Activated T-cell treated with anti-CD3 and anti-CD28 coated beads for 24 hours (primary cell): ENCODE measurements around the gene SRPK2.
"Not testable (repeated sequence)": the region's sequence is repeated elsewhere in the genome, so short reads cannot be mapped to it uniquely, and the experiment has no call there.

Source experiments
- DNase-seq: peaks from one replicate; pipeline ENCODE4 v3.0.0-alpha.2; 2020; ENCODE audit warnings: low read depth

Gene SRPK2

GRCh38 chr7:105267244-105267643 lies 121.5 kb downstream of the SRPK2 start:
- no peak for DNase-seq

- DNase-seq = no peak
Observed at GRCh38 chr7:105264707-105265106, 124.0 kb downstream of the SRPK2 start.

- no peak for DNase-seq
Observed at GRCh38 chr7:105261689-105262088, 127.0 kb downstream of the SRPK2 start.

- not testable (repeated sequence) for DNase-seq
Observed at GRCh38 chr7:105260201-105260871, 128.4 kb downstream of the SRPK2 start.

- not testable (repeated sequence) for DNase-seq
Observed at GRCh38 chr7:105258919-105259318, 129.8 kb downstream of the SRPK2 start.

- no peak for DNase-seq
Observed at GRCh38 chr7:105257338-105257737, 131.4 kb downstream of the SRPK2 start.

- no peak for DNase-seq
Observed at GRCh38 chr7:105256761-105257231, 131.9 kb downstream of the SRPK2 start.

GRCh38 chr7:105250706-105251105 lies 138.0 kb downstream of the SRPK2 start:
- DNase-seq = no peak

- no peak for DNase-seq
Observed at GRCh38 chr7:105250239-105250638, 138.5 kb downstream of the SRPK2 start.

- DNase-seq = no peak
Observed at GRCh38 chr7:105249216-105249615, 139.5 kb downstream of the SRPK2 start.

GRCh38 chr7:105246679-105247078 lies 142.0 kb downstream of the SRPK2 start:
- no peak for DNase-seq

- DNase-seq = no peak
Observed at GRCh38 chr7:105246256-105246655, 142.5 kb downstream of the SRPK2 start.

GRCh38 chr7:105245398-105246114 lies 143.2 kb downstream of the SRPK2 start:
- DNase-seq = no peak

- DNase-seq = no peak
Observed at GRCh38 chr7:105244594-105244993, 144.1 kb downstream of the SRPK2 start.

GRCh38 chr7:105241198-105241597 lies 147.5 kb downstream of the SRPK2 start:
- DNase-seq = no peak

GRCh38 chr7:105238198-105238765 lies 150.4 kb downstream of the SRPK2 start:
- no peak for DNase-seq

GRCh38 chr7:105234886-105235285 lies 153.8 kb downstream of the SRPK2 start:
- no peak for DNase-seq

GRCh38 chr7:105232829-105233291 lies 155.9 kb downstream of the SRPK2 start:
- not testable (repeated sequence) for DNase-seq

- DNase-seq = no peak
Observed at GRCh38 chr7:105230486-105230885, 158.2 kb downstream of the SRPK2 start.

- DNase-seq = no peak
Observed at GRCh38 chr7:105229641-105230040, 159.1 kb downstream of the SRPK2 start.

GRCh38 chr7:105228555-105228954 lies 160.2 kb downstream of the SRPK2 start:
- no peak for DNase-seq

- DNase-seq = no peak
Observed at GRCh38 chr7:105227391-105227790, 161.3 kb downstream of the SRPK2 start.
